T47D (cell line): ENCODE measurements around the gene RALGPS1.

Source experiments
- DNase-seq, 2 experiments: peaks; one replicate each; pipeline versions ENCODE4 v3.0.0 to v3.0.0-alpha.2; 2011 to 2012; ENCODE audit warnings: low read depth in 1 of 2, low spot score in 1 of 2
- JUND ChIP-seq: IDR thresholded peaks from 2 replicates; pipeline ENCODE4 v1.6.1; 2012; ENCODE audit warnings: low read depth
- in situ Hi-C: cut with HindIII; loops from 2 replicates; pipeline ENCODE4 v1.10.0; 2016; ENCODE audit warnings: low sequenced_read_pairs, low pct_unique_long_range_greater_than_20kb

RALGPS1 gene

GRCh38 chr9:127064335-127064734, 149.8 kb downstream of the RALGPS1 start:
- TF ChIP-seq JUND: no peak
- in situ Hi-C loops: no loop called here
- no peak for DNase-seq

DNA sequence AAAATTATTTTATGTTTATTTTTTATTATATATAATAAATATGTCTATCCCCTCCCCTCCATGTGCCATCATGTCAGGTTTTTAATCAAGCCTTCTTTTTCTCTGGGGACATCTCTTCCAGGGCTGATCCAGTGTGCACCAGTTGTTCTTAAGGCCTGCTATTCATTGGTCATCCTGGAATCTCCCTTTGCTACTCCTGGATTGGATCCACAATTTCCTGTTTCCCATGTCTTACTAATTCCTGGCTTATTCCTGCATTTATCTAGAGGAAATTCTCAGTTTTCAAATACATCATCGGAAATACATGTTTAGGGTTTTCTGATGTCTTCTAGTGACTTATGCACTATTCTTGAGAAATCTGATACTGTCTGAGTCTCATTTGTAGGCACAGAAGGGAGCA, 151.0 kb downstream of the RALGPS1 start:
- no peak for TF ChIP-seq JUND
- in situ Hi-C loops: no loop called here
- DNase-seq: no peak

DNA sequence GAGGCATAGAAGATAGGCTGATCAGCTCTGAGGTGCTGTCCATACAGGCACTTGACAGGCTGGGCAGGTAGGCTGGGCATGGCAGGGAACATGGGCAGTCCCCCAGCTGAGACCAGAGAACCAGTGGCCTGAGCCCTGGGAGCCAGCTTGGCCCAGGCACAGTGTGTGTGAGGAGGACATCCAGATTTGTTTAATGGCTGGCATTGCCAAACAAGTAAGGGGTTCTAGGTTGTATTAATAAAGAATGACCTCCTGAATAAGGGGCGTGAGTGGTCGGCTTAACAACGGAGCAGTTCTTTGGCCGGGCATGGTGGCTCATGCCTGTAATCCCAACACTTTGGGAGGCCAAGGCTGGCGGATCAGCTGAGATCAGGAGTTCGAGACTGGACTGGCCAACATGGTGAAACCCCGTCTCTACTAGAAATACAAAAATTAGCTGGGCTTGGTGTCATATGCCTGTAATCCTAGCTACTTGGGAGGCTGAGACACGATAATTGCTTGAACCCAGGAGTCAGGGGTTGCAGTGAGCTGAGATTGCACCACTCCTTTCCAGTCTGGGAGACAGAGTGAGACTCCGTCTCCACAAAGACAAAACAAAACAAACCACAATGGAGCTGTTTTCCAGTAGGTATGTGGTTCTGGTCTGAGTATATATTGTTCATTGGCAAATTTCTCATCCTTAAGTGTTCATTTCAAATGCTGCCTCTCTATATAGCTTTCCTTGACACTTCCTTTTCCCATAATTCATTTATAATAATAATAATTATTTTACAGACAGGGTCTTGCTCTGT, 151.7 kb downstream of the RALGPS1 start:
- TF ChIP-seq JUND: no peak
- no peak for DNase-seq
- in situ Hi-C loops: no loop called here

GRCh38 chr9:127066851-127067136, 152.2 kb downstream of the RALGPS1 start:
- no peak for DNase-seq
- TF ChIP-seq JUND: no peak
- in situ Hi-C loops: no loop called here

DNA sequence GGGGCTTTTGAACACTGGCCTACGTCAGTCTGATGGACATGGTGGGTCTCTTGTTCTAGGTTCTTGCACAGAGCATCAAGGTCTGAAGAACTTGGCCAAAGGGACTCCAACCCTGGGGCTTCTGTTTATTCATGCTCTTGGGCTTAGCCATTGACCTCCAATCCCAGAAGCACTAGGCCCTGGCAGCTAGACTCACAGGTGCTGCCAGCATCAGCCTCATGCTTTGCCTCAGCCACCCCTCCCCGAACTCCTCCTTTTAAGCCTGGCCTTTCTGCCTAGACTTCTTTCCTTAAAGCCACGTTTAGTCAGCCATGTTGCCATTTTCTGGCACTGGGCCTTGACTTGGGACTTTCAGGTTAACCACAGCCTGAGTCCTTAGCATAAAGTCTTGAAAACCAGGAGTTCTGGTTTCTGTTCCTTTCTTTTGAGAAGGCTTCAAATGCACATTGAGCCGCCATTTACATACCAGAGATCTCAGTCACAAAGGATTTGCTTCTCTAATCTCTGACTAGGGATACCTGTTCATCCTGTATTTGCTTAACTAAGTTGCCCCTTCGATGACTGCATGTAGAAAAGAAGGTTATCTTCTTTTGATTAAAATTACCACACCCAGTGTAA, 153.1 kb downstream of the RALGPS1 start:
- no peak for DNase-seq
- in situ Hi-C loops: no loop called here
- no peak for TF ChIP-seq JUND

GRCh38 chr9:127074561-127075548, 160.3 kb downstream of the RALGPS1 start:
- TF ChIP-seq JUND: no peak
- DNase-seq: no peak
- in situ Hi-C loops: no loop called here

DNA sequence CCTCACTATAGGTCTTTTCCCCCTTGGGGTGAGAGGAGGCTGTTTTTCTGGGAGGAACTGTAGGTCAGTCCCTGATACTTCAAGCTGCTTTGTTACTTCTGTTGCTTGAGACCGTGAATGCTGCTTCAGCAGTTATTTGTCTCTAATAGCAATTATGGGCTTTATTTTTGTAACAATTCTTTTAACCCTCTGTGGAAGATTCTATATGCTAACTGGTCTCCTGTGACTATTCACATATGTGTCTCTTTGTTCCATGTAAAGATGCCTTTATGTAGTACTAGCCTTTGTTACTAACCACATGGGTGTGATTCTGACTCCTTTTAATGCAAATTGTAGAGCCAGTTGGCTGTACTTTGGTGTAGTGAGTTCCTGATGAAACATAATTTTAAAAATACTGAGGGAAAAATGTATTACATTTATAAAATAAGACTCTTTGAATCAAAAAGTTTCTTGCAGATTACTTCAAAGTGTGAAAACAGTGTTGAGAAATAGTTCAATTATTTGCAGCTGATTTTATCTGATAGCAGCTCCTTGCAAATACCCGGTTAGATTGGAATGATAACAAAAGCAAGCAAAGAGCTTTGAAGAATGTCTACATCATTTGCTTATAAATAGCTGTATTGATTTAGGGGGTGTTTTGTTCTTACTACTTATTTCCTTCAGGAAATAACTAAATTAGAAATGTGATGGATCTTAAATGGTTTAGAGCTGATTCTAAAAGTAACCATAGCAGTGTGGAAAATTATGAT, 161.2 kb downstream of the RALGPS1 start:
- in situ Hi-C loops: no loop called here
- peak; percentile 91; the same call in 1 of the 2 replicates for TF ChIP-seq JUND
- peak; percentile 38 to 44 for DNase-seq

- in situ Hi-C loops: no loop called here
- TF ChIP-seq JUND: no peak
- no peak for DNase-seq
These were observed 162.5 kb downstream of the RALGPS1 start for GRCh38 chr9:127076860-127077643.

DNA sequence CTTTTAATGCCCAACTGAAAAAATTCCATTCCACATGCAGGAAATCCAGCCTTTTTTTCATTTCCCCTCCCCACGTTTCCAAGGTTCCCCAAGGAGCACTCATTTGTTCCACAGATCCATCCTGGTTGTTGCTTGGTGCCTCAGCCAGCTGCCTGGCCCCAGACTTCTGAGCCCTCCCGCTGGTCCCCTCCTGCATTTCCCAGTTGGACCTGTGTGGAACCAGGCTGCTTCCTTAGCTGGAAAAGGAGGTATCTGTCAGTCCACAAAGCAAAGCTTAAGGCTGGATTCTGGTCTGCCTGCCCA, 163.0 kb downstream of the RALGPS1 start:
- DNase-seq: no peak
- TF ChIP-seq JUND: no peak
- in situ Hi-C loops: no loop called here

DNA sequence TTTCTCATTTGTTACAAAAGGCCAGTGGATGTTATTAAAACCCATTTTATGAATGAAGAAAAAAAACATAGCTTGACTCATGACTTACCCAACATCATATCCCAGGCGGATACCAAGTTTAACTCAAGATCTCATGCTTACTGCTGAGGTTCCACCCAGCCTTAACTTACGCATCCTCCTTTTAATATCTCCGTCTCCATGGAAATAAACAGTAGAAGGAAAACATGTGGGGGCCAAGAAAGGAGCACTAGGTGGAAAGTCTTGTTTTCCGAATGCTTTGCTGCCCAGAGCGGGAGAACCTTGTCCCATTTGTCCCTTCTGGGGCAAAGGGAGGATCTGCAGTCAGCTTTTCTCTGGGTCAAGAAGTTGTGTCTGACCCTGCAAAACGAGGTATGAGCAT, 163.8 kb downstream of the RALGPS1 start:
- no peak for DNase-seq
- in situ Hi-C loops: no loop called here
- TF ChIP-seq JUND: no peak

GRCh38 chr9:127078988-127079387, 164.4 kb downstream of the RALGPS1 start:
- DNase-seq: no peak
- in situ Hi-C loops: no loop called here
- no peak for TF ChIP-seq JUND
